ENCODE results near the gene LSAMP. TPM values are rescaled to one million over a fixed set of nuclear protein-coding genes. Genes with fewer than 3 reads are reported as not detected.
"Not testable (repeated sequence)": the region's sequence is repeated elsewhere in the genome, so short reads cannot be mapped to it uniquely, and the experiment has no call there.

LSAMP gene
- polyA plus RNA-seq, 1 of the 3 experiments (the other 2 are of a cell fraction) = 6.6 TPM

DNA sequence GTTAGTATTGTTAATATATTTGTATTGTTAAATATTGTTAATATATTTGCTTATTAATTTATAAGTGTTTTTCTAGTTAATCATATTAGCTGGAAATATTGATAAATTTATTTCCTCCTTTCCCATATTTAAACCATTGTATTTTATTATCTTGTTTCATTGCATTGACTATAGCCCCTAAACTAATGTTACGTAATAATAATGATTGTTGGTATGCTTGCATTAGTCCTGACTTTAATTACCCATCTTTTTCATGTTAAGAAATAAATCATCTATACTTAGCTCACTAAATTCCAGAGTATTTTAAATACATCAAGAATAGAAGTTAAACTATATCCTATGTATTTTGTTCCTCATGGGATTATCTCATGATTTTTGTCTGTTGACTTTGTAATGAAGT, 368.2 kb downstream of the LSAMP start (continued):
- TF ChIP-seq RFX5 (IDR thresholded peaks at IDR 0.05; ENCODE audit: low read length) = no peak
- no peak for TF ChIP-seq USF2 (IDR thresholded peaks at IDR 0.05; ENCODE audit: borderline replicate concordance, low read depth, low read length)

DNA sequence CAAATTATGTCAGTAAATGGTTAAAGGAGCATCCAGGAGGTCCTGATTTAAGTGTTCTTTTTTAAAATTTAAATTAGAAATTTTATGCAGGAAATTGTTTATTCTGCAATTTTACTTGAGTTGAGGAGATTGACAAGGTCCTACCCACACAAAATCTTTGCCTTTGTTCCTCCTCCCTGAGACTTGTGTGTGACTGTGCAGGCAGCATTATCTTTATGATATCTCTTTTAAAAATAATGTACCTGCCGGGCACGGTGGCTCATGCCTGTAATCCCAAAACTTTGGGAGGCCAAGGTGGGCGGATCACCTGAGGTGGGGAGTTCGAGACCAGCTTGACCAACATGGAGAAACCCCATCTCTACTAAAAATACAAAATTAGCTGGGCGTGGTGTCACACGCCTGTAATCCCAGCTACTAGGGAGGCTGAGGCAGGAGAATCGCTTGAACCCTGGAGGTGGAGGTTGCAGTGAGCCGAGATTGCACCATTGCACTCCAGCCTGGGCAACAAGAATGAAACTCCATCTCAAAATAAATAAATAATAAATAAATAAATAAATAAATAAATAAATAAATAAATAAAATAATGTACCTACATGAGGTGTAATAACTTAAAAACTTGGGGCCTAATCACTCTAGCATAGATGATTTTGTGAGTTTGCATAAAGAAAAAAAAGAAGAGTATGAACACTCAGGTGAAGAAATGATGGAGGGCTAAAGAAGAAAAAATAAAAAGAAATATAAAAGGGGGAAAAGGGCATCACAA, 374.6 kb downstream of the LSAMP start:
- H3K79me2 ChIP-seq (ENCODE audit: insufficient read depth); H2AFZ ChIP-seq (ENCODE audit: low read depth); H3K4me1 ChIP-seq (ENCODE audit: control insufficient read depth in 1 of 2, insufficient read depth in 2 of 2, low read depth in 1 of 2, low read length in 1 of 2); H3K9me3 ChIP-seq; H3K9me2 ChIP-seq; H3K27me3 ChIP-seq (ENCODE audit: insufficient read depth); H3K4me3 ChIP-seq (ENCODE audit: low read depth in 2 of 2, low read length in 1 of 2); H3F3A ChIP-seq (replicated peaks; ENCODE audit: insufficient read depth); CTCF ChIA-PET; H4K20me1 ChIP-seq (ENCODE audit: insufficient read depth); POLR2A ChIA-PET; H3K4me2 ChIP-seq; H3K36me3 ChIP-seq (replicated peaks in 1 of 2; ENCODE audit: control insufficient read depth in 1 of 2, insufficient read depth in 2 of 2, low read length in 1 of 2); DNase-seq; H3K27ac ChIP-seq (ENCODE audit: low read depth in 2 of 2, low read length in 1 of 2); H3K9ac ChIP-seq: not testable (repeated sequence)
- WGBS (ENCODE audit: low lambda C conversion rate) = 88% methylated on average over 8 of the region's 8 CpGs

DNA sequence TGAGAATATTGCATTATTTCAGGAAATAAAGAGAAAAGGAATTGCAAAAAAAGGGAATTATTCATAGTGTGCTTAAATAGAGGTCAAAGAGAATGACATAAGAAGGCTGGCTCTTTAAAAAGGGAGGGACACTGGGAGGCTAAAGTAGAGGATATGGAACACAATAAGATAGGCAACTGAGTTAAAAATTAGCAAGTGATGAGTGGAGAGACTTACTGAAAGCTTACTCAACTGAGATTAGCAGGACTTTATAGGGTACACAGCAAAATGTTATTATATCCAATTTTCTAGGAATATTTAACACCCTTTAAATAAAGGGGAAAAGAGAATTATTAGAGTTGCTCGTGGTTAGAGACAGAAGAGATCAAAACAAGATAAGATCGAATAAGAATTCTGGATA, 375.2 kb downstream of the LSAMP start:
- H3K9me3 ChIP-seq = no peaks in the 10 kb centered on the region
- no peak for DNase-seq
- no peaks in the 10 kb centered on the region for H3K9me2 ChIP-seq
- ChIA-PET POLR2A (no interaction called here), CTCF (no interaction called here)
- no peaks in the 10 kb centered on the region for H3F3A ChIP-seq (replicated peaks; ENCODE audit: insufficient read depth)
- H3K27ac ChIP-seq (ENCODE audit: low read depth in 2 of 2, low read length in 1 of 2) = no peak overlapping the region
- no peaks in the 10 kb centered on the region for H3K36me3 ChIP-seq (replicated peaks in 1 of 2; ENCODE audit: control insufficient read depth in 1 of 2, insufficient read depth in 2 of 2, low read length in 1 of 2)
- TF ChIP-seq USF1 (IDR thresholded peaks at IDR 0.05; ENCODE audit: borderline replicate concordance, low read depth) (no peak), USF2 (IDR thresholded peaks at IDR 0.05; ENCODE audit: borderline replicate concordance, low read depth, low read length) (no peak), FOSL2 (IDR thresholded peaks at IDR 0.05; ENCODE audit: borderline replicate concordance, low read depth) (no peak), RFX5 (IDR thresholded peaks at IDR 0.05; ENCODE audit: low read length) (no peak), SMC3 (IDR thresholded peaks at IDR 0.05; ENCODE audit: low read depth, low read length) (no peak), NRF1 (IDR thresholded peaks at IDR 0.05; ENCODE audit: low read depth, low read length) (no peak), RCOR1 (IDR thresholded peaks at IDR 0.05; ENCODE audit: low read length) (no peak), FOXM1 (IDR thresholded peaks at IDR 0.05; ENCODE audit: low read depth) (no peak), POLR2AphosphoS5 (IDR thresholded peaks at IDR 0.05; ENCODE audit: low read depth, low read length) (no peak), FOXJ3 (CRISPR knock-in tag; IDR thresholded peaks at IDR 0.05) (no peak), MXI1 (IDR thresholded peaks at IDR 0.05; ENCODE audit: low read depth, low read length) (no peak), TAF1 (IDR thresholded peaks at IDR 0.05; ENCODE audit: borderline replicate concordance, low read depth, low read length) (no peak), CHD2 (IDR thresholded peaks at IDR 0.05; ENCODE audit: low read length, partially characterized antibody) (no peak)
- TF ChIP-seq, protein P1, sequence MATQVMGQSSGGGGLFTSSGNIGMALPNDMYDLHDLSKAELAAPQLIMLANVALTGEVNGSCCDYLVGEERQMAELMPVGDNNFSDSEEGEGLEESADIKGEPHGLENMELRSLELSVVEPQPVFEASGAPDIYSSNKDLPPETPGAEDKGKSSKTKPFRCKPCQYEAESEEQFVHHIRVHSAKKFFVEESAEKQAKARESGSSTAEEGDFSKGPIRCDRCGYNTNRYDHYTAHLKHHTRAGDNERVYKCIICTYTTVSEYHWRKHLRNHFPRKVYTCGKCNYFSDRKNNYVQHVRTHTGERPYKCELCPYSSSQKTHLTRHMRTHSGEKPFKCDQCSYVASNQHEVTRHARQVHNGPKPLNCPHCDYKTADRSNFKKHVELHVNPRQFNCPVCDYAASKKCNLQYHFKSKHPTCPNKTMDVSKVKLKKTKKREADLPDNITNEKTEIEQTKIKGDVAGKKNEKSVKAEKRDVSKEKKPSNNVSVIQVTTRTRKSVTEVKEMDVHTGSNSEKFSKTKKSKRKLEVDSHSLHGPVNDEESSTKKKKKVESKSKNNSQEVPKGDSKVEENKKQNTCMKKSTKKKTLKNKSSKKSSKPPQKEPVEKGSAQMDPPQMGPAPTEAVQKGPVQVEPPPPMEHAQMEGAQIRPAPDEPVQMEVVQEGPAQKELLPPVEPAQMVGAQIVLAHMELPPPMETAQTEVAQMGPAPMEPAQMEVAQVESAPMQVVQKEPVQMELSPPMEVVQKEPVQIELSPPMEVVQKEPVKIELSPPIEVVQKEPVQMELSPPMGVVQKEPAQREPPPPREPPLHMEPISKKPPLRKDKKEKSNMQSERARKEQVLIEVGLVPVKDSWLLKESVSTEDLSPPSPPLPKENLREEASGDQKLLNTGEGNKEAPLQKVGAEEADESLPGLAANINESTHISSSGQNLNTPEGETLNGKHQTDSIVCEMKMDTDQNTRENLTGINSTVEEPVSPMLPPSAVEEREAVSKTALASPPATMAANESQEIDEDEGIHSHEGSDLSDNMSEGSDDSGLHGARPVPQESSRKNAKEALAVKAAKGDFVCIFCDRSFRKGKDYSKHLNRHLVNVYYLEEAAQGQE (IDR thresholded peaks at IDR 0.05; ENCODE audit: low read depth, low read length) = no peak
- TF ChIP-seq, protein P2, sequence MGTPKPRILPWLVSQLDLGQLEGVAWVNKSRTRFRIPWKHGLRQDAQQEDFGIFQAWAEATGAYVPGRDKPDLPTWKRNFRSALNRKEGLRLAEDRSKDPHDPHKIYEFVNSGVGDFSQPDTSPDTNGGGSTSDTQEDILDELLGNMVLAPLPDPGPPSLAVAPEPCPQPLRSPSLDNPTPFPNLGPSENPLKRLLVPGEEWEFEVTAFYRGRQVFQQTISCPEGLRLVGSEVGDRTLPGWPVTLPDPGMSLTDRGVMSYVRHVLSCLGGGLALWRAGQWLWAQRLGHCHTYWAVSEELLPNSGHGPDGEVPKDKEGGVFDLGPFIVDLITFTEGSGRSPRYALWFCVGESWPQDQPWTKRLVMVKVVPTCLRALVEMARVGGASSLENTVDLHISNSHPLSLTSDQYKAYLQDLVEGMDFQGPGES (IDR thresholded peaks at IDR 0.05; ENCODE audit: low read depth, low read length) = no peak
- no peak overlapping the region for H2AFZ ChIP-seq (ENCODE audit: low read depth)
- H4K20me1 ChIP-seq (ENCODE audit: insufficient read depth) = no peaks in the 10 kb centered on the region
- peaks cover 0 to 9% of the 10 kb centered on the region in 2 experiments; a peak in 1 of 4 replicates for H3K4me1 ChIP-seq (ENCODE audit: control insufficient read depth in 1 of 2, insufficient read depth in 2 of 2, low read depth in 1 of 2, low read length in 1 of 2)
- H3K79me2 ChIP-seq (ENCODE audit: insufficient read depth) = no peaks in the 10 kb centered on the region
- 56% methylated on average over 2 of the region's 2 CpGs for WGBS (ENCODE audit: low lambda C conversion rate)
- no peaks in the 10 kb centered on the region for H3K27me3 ChIP-seq (ENCODE audit: insufficient read depth)
- no peak overlapping the region for H3K4me3 ChIP-seq (ENCODE audit: low read depth in 2 of 2, low read length in 1 of 2)
- H3K4me2 ChIP-seq = no peak overlapping the region
- H3K9ac ChIP-seq = no peak overlapping the region

Measured in SK-N-SH (cell line).